HL-60 (cell line): Measurements from ENCODE around the gene ZSWIM7.

ENCODE experiments used
- TF ChIP-seq, protein P1 (sequence below): IDR thresholded peaks from one replicate; pipeline ENCODE4 v1.5.1; 2011; ENCODE audit warnings: low read length, control low read depth, inconsistent platforms; ENCODE audit not compliant: insufficient read depth
- TF ChIP-seq, protein P2 (sequence below): IDR thresholded peaks from 2 replicates; pipeline ENCODE4 v1.6.1; 2012; ENCODE audit warnings: low read depth; ENCODE audit not compliant: insufficient replicate concordance

DNA sequence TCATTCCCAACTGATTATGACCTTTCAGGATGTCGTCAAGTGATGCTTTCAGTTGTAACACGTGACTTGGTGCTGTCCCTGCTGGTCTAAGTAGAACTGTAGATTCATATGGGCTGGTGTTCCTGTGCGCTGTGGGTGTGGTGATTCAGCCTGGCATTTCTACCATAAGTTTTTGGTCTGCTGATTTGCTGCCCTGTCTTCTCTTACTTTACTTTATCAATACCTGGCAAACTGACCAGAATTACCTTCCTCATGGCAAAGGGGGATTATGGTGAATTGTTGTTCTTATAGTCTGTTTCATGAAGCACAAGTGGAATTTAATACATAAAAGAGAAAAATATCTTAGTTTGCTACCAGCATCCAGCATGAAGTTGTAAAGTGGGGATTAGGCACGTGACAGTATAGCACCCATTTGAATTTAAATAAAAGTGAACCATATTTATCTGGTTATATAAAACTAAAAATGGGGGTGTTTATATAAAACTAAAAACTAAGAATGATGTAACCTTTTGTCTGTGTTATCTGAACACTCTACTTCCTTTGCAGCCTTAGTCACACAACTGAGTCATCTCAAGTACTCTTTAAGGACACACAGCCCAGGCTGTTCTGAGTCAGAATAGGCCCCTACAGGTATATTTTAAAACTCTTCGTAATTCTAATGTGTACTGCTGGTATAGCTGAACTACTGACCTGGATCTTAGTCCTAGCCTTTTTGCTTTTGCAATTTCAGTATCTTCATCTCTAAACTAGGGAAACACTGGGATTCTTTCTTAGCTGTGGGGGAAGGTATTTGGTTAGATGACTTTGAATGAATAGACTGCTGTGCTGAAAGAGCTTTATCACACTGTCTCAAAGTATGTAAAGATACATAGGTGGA is 28.4 kb upstream of the ZSWIM7 start:
- TF ChIP-seq, protein P1, sequence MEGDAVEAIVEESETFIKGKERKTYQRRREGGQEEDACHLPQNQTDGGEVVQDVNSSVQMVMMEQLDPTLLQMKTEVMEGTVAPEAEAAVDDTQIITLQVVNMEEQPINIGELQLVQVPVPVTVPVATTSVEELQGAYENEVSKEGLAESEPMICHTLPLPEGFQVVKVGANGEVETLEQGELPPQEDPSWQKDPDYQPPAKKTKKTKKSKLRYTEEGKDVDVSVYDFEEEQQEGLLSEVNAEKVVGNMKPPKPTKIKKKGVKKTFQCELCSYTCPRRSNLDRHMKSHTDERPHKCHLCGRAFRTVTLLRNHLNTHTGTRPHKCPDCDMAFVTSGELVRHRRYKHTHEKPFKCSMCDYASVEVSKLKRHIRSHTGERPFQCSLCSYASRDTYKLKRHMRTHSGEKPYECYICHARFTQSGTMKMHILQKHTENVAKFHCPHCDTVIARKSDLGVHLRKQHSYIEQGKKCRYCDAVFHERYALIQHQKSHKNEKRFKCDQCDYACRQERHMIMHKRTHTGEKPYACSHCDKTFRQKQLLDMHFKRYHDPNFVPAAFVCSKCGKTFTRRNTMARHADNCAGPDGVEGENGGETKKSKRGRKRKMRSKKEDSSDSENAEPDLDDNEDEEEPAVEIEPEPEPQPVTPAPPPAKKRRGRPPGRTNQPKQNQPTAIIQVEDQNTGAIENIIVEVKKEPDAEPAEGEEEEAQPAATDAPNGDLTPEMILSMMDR: no peak
- TF ChIP-seq, protein P2, sequence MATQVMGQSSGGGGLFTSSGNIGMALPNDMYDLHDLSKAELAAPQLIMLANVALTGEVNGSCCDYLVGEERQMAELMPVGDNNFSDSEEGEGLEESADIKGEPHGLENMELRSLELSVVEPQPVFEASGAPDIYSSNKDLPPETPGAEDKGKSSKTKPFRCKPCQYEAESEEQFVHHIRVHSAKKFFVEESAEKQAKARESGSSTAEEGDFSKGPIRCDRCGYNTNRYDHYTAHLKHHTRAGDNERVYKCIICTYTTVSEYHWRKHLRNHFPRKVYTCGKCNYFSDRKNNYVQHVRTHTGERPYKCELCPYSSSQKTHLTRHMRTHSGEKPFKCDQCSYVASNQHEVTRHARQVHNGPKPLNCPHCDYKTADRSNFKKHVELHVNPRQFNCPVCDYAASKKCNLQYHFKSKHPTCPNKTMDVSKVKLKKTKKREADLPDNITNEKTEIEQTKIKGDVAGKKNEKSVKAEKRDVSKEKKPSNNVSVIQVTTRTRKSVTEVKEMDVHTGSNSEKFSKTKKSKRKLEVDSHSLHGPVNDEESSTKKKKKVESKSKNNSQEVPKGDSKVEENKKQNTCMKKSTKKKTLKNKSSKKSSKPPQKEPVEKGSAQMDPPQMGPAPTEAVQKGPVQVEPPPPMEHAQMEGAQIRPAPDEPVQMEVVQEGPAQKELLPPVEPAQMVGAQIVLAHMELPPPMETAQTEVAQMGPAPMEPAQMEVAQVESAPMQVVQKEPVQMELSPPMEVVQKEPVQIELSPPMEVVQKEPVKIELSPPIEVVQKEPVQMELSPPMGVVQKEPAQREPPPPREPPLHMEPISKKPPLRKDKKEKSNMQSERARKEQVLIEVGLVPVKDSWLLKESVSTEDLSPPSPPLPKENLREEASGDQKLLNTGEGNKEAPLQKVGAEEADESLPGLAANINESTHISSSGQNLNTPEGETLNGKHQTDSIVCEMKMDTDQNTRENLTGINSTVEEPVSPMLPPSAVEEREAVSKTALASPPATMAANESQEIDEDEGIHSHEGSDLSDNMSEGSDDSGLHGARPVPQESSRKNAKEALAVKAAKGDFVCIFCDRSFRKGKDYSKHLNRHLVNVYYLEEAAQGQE: no peak
